ENCODE results near the gene PLAAT4. TPM values are rescaled to one million over a fixed set of nuclear protein-coding genes. Genes with fewer than 3 reads are reported as not detected.

Gene PLAAT4
- total RNA-seq, 1 experiment from 2014 or later: 3.5 TPM

DNA sequence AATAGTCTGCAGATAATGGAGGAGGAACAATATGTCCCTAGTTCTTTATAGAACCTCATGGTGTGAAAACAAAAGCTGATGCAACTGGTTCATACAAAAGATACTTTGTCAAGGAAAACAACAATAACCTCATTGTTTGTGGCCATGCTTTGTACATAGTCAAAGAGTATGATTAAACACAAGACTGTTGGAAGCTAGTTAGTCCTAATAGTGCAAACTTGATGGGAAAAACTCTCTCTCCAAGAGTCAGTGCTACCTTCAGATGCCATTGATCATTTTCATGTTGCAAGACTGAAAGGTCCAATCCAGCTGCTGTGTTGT is 46.7 kb downstream of the PLAAT4 start:
- H2BK20ac ChIP-seq (ENCODE audit: low read depth, low read length, poor library complexity, severe bottlenecking): no peak overlapping the region
- Mint-ChIP-seq H3K36me3 (ENCODE audit: insufficient read depth in 1 of 3, low read depth in 3 of 3) (peaks cover 48 to 91% (median 90%) of the 10 kb centered on the region in 3 experiments), H3K4me3 (no peak overlapping the region), H3K27me3 (ENCODE audit: low read depth) (no peaks in the 10 kb centered on the region; the same call in none of the 2 replicates), H3K4me1 (peaks cover 3 to 24% of the 10 kb centered on the region in 2 experiments), H3K9me3 (peaks cover 38 to 42% of the 10 kb centered on the region in 2 experiments), H3K27ac (peak overlapping the region in 1 of 3 experiments; percentile 17; a peak in 1 of 7 replicates)
- H2BK12ac ChIP-seq (ENCODE audit: insufficient read length, low read depth, low read length): no peak overlapping the region
- H3K56ac ChIP-seq (ENCODE audit: insufficient read length, low read depth, low read length): no peak overlapping the region
- no peak overlapping the region for H3K18ac ChIP-seq (ENCODE audit: insufficient read length, low read depth, low read length)
- DNase-seq: no peak
- no peak overlapping the region for H2BK15ac ChIP-seq (ENCODE audit: low read depth, low read length)
- H3K14ac ChIP-seq (ENCODE audit: insufficient read depth, low read length): no peak overlapping the region
- H3K9ac ChIP-seq (ENCODE audit: extremely low read depth, insufficient read length, low read length): no peak overlapping the region
- H2AK5ac ChIP-seq (ENCODE audit: insufficient read length, low read length): no peak overlapping the region
- no peak overlapping the region for H4K91ac ChIP-seq (ENCODE audit: insufficient read length, low read depth, low read length)
- no peak overlapping the region for H2BK120ac ChIP-seq (ENCODE audit: low read depth, low read length, poor library complexity, severe bottlenecking)
- no peak overlapping the region for H4K8ac ChIP-seq (replicated peaks; ENCODE audit: insufficient read length, low read depth, low read length)
- H3K27ac ChIP-seq (ENCODE audit: insufficient read length, low read depth, low read length): no peak overlapping the region
- no peaks in the 10 kb centered on the region for H3K79me1 ChIP-seq (ENCODE audit: insufficient read depth, low read depth, low read length, poor library complexity, severe bottlenecking)
- H3T11ph ChIP-seq (ENCODE audit: low read length): no peak overlapping the region
- H4K20me1 ChIP-seq (ENCODE audit: control insufficient read depth, insufficient read depth, insufficient read length): no peaks in the 10 kb centered on the region
- H2AFZ ChIP-seq (ENCODE audit: low read length): no peak overlapping the region
- H3K4ac ChIP-seq (ENCODE audit: low read depth, low read length): no peak overlapping the region
- no peaks in the 10 kb centered on the region; the same call in 1 of the 2 replicates for H3K4me1 ChIP-seq (ENCODE audit: insufficient read depth, low read length)
- peaks cover 22% of the 10 kb centered on the region for H3K9me3 ChIP-seq (ENCODE audit: control insufficient read depth, low read depth, low read length)
- H3K23me2 ChIP-seq (ENCODE audit: insufficient read length, low read depth, low read length, poor library complexity, severe bottlenecking): no peaks in the 10 kb centered on the region
- no peak overlapping the region for H4K5ac ChIP-seq (ENCODE audit: insufficient read length, low read depth, low read length)
- H3K4me2 ChIP-seq (ENCODE audit: insufficient read depth, insufficient read length, low read length): no peak overlapping the region
- no peak overlapping the region for H3K23ac ChIP-seq (ENCODE audit: insufficient read length, low read depth, low read length)
- H2BK5ac ChIP-seq (ENCODE audit: insufficient read length, low read length): no peak overlapping the region
- no peaks in the 10 kb centered on the region for H3K79me2 ChIP-seq (ENCODE audit: insufficient read depth, low read length)
- TF ChIP-seq, protein P1, sequence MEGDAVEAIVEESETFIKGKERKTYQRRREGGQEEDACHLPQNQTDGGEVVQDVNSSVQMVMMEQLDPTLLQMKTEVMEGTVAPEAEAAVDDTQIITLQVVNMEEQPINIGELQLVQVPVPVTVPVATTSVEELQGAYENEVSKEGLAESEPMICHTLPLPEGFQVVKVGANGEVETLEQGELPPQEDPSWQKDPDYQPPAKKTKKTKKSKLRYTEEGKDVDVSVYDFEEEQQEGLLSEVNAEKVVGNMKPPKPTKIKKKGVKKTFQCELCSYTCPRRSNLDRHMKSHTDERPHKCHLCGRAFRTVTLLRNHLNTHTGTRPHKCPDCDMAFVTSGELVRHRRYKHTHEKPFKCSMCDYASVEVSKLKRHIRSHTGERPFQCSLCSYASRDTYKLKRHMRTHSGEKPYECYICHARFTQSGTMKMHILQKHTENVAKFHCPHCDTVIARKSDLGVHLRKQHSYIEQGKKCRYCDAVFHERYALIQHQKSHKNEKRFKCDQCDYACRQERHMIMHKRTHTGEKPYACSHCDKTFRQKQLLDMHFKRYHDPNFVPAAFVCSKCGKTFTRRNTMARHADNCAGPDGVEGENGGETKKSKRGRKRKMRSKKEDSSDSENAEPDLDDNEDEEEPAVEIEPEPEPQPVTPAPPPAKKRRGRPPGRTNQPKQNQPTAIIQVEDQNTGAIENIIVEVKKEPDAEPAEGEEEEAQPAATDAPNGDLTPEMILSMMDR (conservative IDR thresholded peaks at IDR 0.05): no peak
- no peaks in the 10 kb centered on the region for H3K27me3 ChIP-seq (ENCODE audit: insufficient read depth, low read length)

All from H9 (cell line).